HG02870 (cell line): Measurements from ENCODE around the gene DENND5A.
"Not testable (repeated sequence)": the region's sequence is repeated elsewhere in the genome, so short reads cannot be mapped to it uniquely, and the experiment has no call there.

Source experiments
- ATAC-seq: cut with Tn5 transposase; IDR thresholded peaks from one replicate; pipeline ENCODE4 v1.9.1; 2021; ENCODE audit warnings: mild to moderate bottlenecking, moderate library complexity; ENCODE audit not compliant: unreplicated experiment

Gene DENND5A

DNA sequence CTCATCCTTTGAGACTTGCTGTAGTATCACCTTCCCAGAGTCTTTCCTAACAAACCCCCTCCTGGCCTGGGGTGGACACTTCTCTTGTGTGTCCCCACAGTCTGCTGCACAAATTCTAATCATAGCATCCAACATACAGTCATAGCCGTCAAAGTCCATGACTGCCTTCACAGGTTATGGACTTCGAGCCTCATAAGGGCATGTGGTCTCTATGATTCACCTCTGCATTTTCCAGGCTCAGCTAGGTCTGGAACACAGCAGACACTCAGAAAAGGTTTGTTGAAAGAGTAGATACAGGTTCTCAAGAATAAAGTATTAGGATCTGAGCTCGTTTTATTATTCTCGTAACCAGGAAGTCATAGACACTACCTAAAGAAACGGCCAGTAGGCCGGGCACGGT lies 160.6 kb downstream of the DENND5A start:
- ATAC-seq, result no peak

GRCh38 chr11:9103542-9104276 lies 161.4 kb downstream of the DENND5A start:
- ATAC-seq, result no peak

GRCh38 chr11:9099617-9100016 lies 165.5 kb downstream of the DENND5A start:
- ATAC-seq, result no peak

DNA sequence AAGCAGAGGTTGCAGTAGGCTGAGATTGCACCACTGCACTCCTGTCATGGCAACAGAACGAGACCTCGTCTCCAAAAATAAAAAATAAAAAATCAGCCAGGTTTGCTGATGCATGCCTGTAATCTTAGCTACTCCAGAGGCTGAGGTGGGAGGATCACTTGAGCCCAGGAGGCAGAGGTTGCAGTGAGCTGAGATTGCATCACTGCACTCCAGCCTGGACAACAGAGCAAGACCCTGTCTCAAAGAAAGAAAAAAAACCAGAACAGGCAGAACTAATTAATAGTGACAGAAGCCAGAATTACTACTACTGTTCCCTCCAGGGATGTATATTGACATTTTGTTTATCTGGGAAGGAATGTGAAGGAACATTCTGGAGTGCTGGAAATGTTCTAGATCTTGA lies 166.7 kb downstream of the DENND5A start:
- not testable (repeated sequence) for ATAC-seq

GRCh38 chr11:9097186-9097943 lies 167.8 kb downstream of the DENND5A start:
- ATAC-seq, result not testable (repeated sequence)

DNA sequence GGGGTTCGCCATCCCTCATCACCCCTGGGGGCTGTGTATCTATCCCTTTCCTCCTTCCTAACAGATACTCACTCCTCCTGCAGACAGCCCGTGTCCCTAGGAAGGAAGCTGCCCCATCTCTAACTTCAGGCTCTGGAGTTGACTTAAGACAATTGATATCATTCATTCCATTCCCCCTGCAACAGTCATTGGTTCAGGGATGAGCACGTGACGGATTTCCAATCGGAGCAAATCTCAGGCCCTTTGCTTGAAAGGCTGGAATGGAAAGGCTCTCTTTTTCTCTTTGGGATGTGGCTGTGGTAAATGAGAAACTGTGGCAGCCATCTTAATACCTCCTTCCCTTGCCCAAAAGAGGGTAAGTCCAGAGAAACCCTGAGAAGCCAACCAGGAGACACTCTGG lies 168.7 kb downstream of the DENND5A start:
- no peak for ATAC-seq

- no peak for ATAC-seq
Measured at GRCh38 chr11:9095421-9095820, 169.7 kb downstream of the DENND5A start.

DNA sequence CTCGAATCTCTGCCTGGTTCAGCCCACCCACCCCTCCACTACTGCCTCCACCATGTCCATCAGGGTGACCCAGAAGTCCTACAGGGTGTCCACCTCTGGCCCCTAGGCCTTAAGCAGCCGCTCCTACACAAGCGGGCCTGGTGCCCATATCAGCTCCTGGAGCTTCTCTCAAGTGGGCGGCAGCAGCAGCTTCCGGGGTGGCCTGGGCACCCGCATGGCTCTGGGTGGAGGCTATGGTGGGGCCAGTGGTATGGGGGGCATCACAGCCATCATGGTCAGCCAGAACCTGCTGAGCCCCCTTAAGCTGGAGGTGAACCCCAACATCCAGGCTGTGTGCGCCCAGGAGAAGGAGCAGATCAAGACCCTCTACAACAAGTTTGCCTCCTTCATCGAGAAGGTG lies 170.7 kb downstream of the DENND5A start:
- no peak for ATAC-seq

DNA sequence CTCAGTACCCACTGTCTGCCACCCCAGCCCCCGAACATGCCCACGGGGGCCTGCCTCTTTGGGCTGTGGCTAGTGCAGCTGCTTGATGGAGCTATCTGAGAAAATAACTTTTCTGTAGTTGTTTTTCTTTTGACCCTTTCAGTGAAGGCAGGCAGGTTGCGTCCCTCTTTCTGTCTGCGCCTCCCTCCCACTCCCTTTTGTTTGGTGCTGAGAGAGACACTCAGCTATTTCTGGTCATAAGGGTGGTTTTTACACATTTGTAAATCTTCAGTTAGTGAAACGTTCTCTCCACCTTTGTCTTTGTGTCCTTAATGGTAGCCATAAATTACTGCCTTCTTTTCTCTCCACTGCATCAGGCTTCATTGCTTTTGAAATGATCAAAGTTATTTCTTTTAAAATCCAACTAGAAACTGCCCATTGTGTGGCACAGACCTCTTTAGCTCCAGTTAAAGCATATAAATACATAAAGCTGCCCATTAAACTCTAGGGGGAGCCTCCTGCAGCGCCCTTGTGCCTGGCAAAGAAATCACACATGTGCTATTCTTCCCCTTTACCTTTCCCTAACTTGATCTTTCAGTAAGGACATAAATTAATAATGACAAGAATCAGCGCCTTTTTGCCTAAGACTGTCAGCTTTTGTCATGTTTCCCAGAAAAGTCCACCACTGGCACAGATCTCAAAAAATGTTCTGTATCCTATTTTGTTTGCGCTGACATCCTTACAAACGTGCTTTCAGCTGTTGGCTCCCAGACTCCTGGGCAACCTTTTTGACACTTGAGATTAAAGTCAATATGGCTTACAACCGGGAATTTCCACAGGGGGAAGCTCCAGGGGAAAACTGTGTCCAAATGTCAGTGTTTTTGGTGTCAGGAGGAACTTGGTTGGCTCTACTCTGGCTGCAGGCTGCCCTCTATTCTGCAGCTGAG lies 172.0 kb downstream of the DENND5A start:
- ATAC-seq, result no peak

DNA sequence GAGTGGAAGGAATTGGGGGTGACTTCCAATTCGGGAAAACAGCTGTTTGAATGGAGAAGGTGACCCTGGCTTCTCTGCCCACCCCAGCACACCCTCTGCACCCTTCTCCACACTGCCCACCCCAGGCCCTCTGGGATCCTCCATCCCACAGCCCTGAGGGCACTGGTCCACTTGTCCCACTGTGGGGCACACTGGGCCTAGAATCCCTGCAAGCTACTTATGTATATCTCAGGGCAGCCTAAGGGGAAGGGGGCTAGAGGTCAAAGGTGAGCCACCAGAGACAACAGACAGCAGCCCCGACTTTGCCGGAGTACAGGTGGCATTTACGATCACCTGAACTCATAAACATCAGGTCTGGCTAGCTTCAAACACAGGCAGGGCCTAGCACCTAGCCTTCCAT lies 173.1 kb downstream of the DENND5A start:
- no peak for ATAC-seq

DNA sequence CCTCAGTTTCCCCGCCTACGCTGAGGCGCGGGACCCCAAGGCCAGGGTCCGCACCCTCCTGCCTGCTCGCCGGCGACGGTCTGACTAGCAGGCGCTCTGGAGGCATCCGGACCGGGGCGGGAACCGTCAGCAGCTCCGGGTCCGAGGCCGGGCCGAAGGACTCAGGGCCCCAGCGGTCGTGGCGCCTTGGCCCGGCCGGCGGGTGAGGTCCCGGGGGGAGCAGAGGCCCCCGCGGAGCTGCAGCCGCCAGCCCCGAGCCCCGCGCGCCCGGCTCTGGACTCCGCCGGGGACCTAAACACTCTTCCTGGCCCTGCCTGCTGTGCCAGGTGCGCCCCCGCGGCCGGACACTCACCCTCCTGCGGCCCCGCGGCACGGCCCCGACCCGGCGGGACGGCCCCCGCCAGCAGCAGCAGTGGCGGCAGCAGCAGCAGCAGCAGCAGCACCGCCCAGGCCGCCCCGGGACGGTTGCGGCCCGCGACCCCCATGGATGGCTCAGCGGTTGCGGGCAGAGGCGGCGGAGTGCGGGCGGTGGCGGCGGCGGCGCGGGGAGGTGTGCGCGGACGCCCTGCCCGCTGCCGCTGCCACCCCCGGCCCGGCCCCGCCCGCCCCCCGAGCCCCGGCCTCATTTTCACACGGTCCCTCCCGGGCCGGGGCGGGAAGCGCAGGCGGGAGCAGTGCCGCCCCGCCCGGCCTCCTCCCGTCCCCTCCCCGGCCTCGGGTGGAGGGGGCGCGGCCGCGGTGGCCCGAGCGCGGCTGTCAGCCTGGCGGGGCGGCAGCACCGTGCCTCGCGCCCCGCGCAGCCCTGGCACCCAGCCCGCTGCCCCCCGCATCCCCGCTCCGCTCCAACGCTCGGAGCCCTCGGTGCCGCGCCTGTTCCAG lies 173.9 kb downstream of the DENND5A start, which contains the start of gene SCUBE2:
TSS of gene SCUBE2 (minus strand) at position 556 of the 879 bp plus-strand sequence. CDS start at position 485, 71 bp downstream.
- ATAC-seq, result no peak

DNA sequence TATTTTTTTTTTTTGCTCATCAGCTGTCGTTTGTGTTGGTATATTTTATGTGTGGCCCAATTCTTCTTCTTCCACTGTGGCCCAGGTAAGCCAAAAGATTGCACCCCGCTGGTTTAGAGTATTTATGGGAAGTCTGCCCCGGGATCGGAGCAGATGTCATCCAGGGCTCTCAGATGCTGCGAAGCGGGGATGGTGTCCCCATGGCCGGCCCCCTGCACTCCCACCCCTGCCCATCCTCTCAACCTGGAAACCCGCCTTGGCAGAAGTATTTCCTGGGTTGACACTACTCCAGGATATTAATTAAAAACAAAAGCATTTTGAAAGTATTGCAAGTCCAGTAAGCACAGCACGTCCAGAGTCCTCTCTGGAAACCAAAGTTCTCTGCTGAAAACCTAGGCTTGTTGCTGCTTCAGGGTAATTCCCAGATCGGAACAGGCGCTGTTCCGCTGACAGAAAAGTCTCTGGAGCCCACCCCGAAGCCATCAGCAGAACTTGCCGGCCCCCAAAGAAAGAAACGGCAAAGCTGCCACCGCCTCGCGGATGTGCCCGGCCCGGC lies 174.6 kb downstream of the DENND5A start:
- ATAC-seq, result no peak

- no peak for ATAC-seq
Measured at GRCh38 chr11:9089636-9090035, 175.5 kb downstream of the DENND5A start.

DNA sequence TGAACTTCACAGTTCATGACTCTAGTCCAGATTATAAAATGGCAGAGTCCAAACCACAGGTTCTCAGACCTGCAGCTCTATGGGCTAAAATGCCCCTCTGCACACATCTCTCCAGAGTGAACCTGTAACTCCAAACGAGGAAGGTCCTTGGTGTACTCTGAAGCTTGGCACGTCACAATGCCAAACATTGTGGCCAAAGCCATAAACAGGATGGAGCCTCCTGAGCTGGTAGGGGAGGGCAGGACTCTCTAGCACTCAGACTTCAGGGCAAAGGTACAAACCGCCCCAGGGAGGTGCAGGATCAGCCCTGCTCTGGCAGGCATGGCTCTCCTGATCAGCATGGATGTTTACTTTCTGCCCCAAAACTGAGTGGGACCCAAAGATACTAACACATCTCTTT lies 176.1 kb downstream of the DENND5A start:
- no peak for ATAC-seq
